K562 (cell line): ENCODE results near the gene HIF1A. TPM values are rescaled to one million over a fixed set of nuclear protein-coding genes. Genes with fewer than 3 reads are reported as not detected.

Experiments used
- ATAC-seq: fragments of 200-7000 bp; cut with Tn5 transposase; 3 replicates; pipeline ENCODE4 v1.9.1; 2020; ENCODE audit warnings: moderate library complexity
- BruUV-seq: library from RNA; stranded (reverse); fragments of 400-500 nt; replicated peaks from 2 replicates; lab custom pipeline; 2021; lab: Mats Ljungman, UMichigan
- CTCF ChIA-PET: fragments of 300-600 bp; formaldehyde crosslinking; extraction: SDS; loops from one replicate; lab custom pipeline; 2021; ENCODE audit warnings: low intra/inter-chr PET ratio; lab: Yijun Ruan, JAX
- POLR2A ChIA-PET: fragments of 300-600, 350-650 bp; sonication (Branson Sonifier 250); formaldehyde crosslinking; extraction: SDS; loops from one replicate; lab custom pipeline; 2021; ENCODE audit warnings: antibody characterized with exemption, inconsistent platforms; lab: Yijun Ruan, JAX
- DNase-seq, 4 experiments: peaks; one replicate each; pipeline versions ENCODE4 v3.0.0 to v3.0.0-alpha.2; 2011 to 2018; ENCODE audit warnings: low spot score in 3 of 4, mixed read lengths in 3 of 4; ENCODE audit errors: extremely low read depth in 1 of 4
- FAIRE-seq: peaks from 2 replicates; lab custom pipeline; 2011; peaks lifted over from hg19 to GRCh38; lab: Jason Lieb, UNC
- H2AFZ ChIP-seq: 2 replicates; pipeline ENCODE4 v1.6.0; 2011; ENCODE audit warnings: low read depth, low read length, control low read depth, inconsistent platforms
- H3K27ac ChIP-seq: fragments of 200-600 bp; 3 replicates; pipeline ENCODE4 v1.8.0; 2011; ENCODE audit warnings: low read depth, mild to moderate bottlenecking, control low read depth, inconsistent platforms, low read length, moderate library complexity, mixed read lengths; ENCODE audit errors: extremely low read depth
- H3K27me3 ChIP-seq, 2 experiments: fragments of 300-600 bp in 1 of 2; 2 replicates in 1 of 2; 3 replicates in 1 of 2; pipeline versions ENCODE4 v1.6.0 to v1.8.0; 2011; ENCODE audit warnings: inconsistent platforms in 2 of 2, low read length in 2 of 2, mild to moderate bottlenecking in 1 of 2, mixed read lengths in 1 of 2, moderate library complexity in 1 of 2; ENCODE audit not compliant: control insufficient read depth in 2 of 2, insufficient read depth in 2 of 2
- H3K36me3 ChIP-seq: fragments of 300-600 bp; 3 replicates; pipeline ENCODE4 v1.8.0; 2011; ENCODE audit warnings: mild to moderate bottlenecking, low read length, inconsistent platforms; ENCODE audit not compliant: control insufficient read depth, insufficient read depth
- H3K4me1 ChIP-seq, 2 experiments: fragments of 200-600 bp in 1 of 2; replicated peaks in 1 of 2; 2 replicates in 1 of 2; 3 replicates in 1 of 2; pipeline versions ENCODE4 v1.5.1 to v1.8.0; 2011; ENCODE audit warnings: inconsistent platforms in 2 of 2, low read length in 2 of 2, mild to moderate bottlenecking in 1 of 2, mixed read lengths in 1 of 2, moderate library complexity in 1 of 2; ENCODE audit not compliant: control insufficient read depth in 2 of 2, insufficient read depth in 2 of 2
- H3K4me2 ChIP-seq: 2 replicates; pipeline ENCODE4 v1.6.1; 2011; ENCODE audit warnings: low read length, control low read depth, inconsistent platforms, mixed read lengths; ENCODE audit not compliant: insufficient read depth
- H3K4me3 ChIP-seq: fragments of 200-600 bp; sonication (generic), shearing (Covaris generic); 2 replicates; pipeline ENCODE4 v1.5.1; 2016; ENCODE audit warnings: control low read depth, inconsistent platforms
- H3K79me2 ChIP-seq: fragments of 200-600 bp; 3 replicates; pipeline ENCODE4 v1.8.0; 2011; ENCODE audit warnings: low read length, inconsistent platforms; ENCODE audit not compliant: control insufficient read depth, insufficient read depth
- H3K9ac ChIP-seq, 2 experiments: 2 replicates each; pipeline versions ENCODE4 v1.6.0 to v1.6.1; 2011; ENCODE audit warnings: low read depth in 2 of 2, low read length in 2 of 2, control low read depth in 1 of 2, inconsistent platforms in 1 of 2, mild to moderate bottlenecking in 1 of 2, mixed read lengths in 1 of 2; ENCODE audit not compliant: insufficient read depth in 1 of 2
- H3K9me1 ChIP-seq: one replicate; pipeline ENCODE4 v1.6.0; 2011; ENCODE audit warnings: inconsistent platforms, mild to moderate bottlenecking, low read length, moderate library complexity; ENCODE audit not compliant: control insufficient read depth, insufficient read depth
- H3K9me3 ChIP-seq: replicated peaks from 2 replicates; pipeline ENCODE4 v1.5.1; 2011; ENCODE audit warnings: low read depth, low read length, inconsistent platforms; ENCODE audit not compliant: control insufficient read depth, insufficient read depth
- H4K20me1 ChIP-seq: replicated peaks from 2 replicates; pipeline ENCODE4 v1.6.1; 2011; ENCODE audit warnings: low read length, inconsistent platforms, mixed read lengths; ENCODE audit not compliant: control insufficient read depth, insufficient read depth
- C11orf30 ChIP-seq: fragments of 450-650 bp; IDR thresholded peaks from 2 replicates; pipeline ENCODE4 v1.6.1; 2016; ENCODE audit warnings: low read depth, mild to moderate bottlenecking
- MAFF ChIP-seq: IDR thresholded peaks from 2 replicates; pipeline ENCODE4 v1.6.1; 2012; ENCODE audit warnings: low read length, improper control_type of control experiment
- MAFG ChIP-seq: fragments of 450-650 bp; conservative IDR thresholded peaks from 2 replicates; pipeline ENCODE4 v1.6.1; 2016; ENCODE audit warnings: missing genetic modification characterization, missing compliant biosample characterization
- MBD1 ChIP-seq: fragments of 250-450 bp; sonication (Bioruptor Pico); IDR thresholded peaks from 2 replicates; pipeline ENCODE4 v1.8.0; 2022; ENCODE audit warnings: inconsistent platforms
- XRCC4 ChIP-seq: IDR thresholded peaks from one replicate; pipeline ENCODE4 v1.6.1; 2011; ENCODE audit not compliant: insufficient read depth, insufficient read length; ENCODE audit errors: extremely low read depth
- ZNF316 ChIP-seq: fragments of 450-650 bp; IDR thresholded peaks from 2 replicates; pipeline ENCODE4 v1.6.1; 2016
- WGBS: fragments of 100-300 bp; shearing (Covaris generic); methylation state at CpG from one replicate; pipeline ENCODE4 v1.1.6; 2016; ENCODE audit warnings: low coverage, mixed read lengths; ENCODE audit not compliant: insufficient coverage; ENCODE audit errors: missing lambda C conversion rate; 5-methylcytosine and 5-hydroxymethylcytosine counted together
- in situ Hi-C: fragments of 300-500 bp; cut with MboI; formaldehyde crosslinking; loops from 4 replicates; pipeline ENCODE4 v1.15.0; 2018; ENCODE audit warnings: inconsistent platforms, mixed read lengths
- intact Hi-C: fragments of 100-400 bp; cut with micrococcal nuclease; formaldehyde crosslinking; loops from 2 replicates; pipeline ENCODE4 v1.14.2; 2022
- polyA plus RNA-seq, 8 experiments: library from polyadenylated mRNA; depleted of rRNA in 4 of 8; stranded (reverse) in 5 of 8; unstranded in 3 of 8; fragments of >200 nt; fragmentation: Nextera tagmentation in 2 of 8; fragmentation: Illumina TruSeq in 1 of 8; extraction: Ambion mirVana in 2 of 8; extraction: Trizol in 1 of 8; gene quantifications; 2 replicates each; pipeline versions ENCODE4 v1.2.1 to v1.2.3, GENCODE V29; 2011 to 2014; ENCODE audit warnings: inconsistent platforms in 1 of 8, missing spikeins in 1 of 8
- total RNA-seq, 7 experiments: library from RNA; depleted of rRNA in 6 of 7; stranded (reverse); fragments of >200 nt in 6 of 7; fragmentation: Illumina TruSeq in 2 of 7; extraction: Trizol in 2 of 7; gene quantifications; 2 replicates each; pipeline versions ENCODE4 v1.2.1 to v1.2.3, GENCODE V29; 2011 to 2021; ENCODE audit warnings: low replicate concordance in 1 of 7

The HIF1A gene
- total and polyA plus RNA-seq, 9 of the 15 experiments (the other 6 are each of a cell fraction or from before 2014, with no cell fraction given) = 5.9 to 35.3 (median 24.2) TPM

DNA sequence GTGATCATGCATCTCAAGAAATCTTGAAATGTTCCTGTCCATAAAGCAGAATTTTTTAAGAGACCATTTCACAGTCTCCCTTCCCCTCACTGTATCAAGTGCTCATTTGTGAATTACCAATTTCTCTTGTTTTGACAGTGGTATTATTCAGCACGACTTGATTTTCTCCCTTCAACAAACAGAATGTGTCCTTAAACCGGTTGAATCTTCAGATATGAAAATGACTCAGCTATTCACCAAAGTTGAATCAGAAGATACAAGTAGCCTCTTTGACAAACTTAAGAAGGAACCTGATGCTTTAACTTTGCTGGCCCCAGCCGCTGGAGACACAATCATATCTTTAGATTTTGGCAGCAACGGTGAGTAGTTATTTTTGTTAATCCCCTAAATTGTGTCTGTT is 41.4 kb downstream of the HIF1A start:
- Histone ChIP-seq H3K9me1 (no peaks in the 10 kb centered on the region), H3K27ac (no peak overlapping the region), H3K9ac (no peak overlapping the region), H3K4me3 (no peak overlapping the region), H3K4me2 (no peak overlapping the region), H4K20me1 (no peaks in the 10 kb centered on the region), H3K4me1 (no peaks in the 10 kb centered on the region), H3K9me3 (no peaks in the 10 kb centered on the region)
- POLR2A ChIA-PET = interaction anchor here (1.0 kb wide), 1 partner anchor 174 kb away, joined by 3 read pairs; no protein-coding TSS in a partner anchor
- ATAC-seq (no peak), FAIRE-seq (peak; percentile 35), DNase-seq (no peak)
- no TSS peak for BruUV-seq
- peak; percentile 44 for TF ChIP-seq C11orf30
- TF ChIP-seq MBD1 = no peak
- TF ChIP-seq MAFF = peak; percentile 25; the same call in 1 of the 2 replicates
- TF ChIP-seq ZNF316 = peak; percentile 34; the same call in 1 of the 2 replicates
- TF ChIP-seq MAFG (tag) = peak; percentile 76
- no peak for TF ChIP-seq XRCC4
- TF ChIP-seq, all 486 proteins: peak for 4
- WGBS = 22% methylated on average over 4 of the region's 4 CpGs
- Histone ChIP-seq H3K79me2 (peaks cover 15% of the 10 kb centered on the region; the same call in 2 of the 3 replicates), H2AFZ (no peak overlapping the region), H3K27me3 (no peaks in the 10 kb centered on the region), H3K36me3 (peaks cover 75% of the 10 kb centered on the region)
- in situ Hi-C loops (loop anchor here (10.0 kb wide), 1 partner anchor 272 kb away; no protein-coding TSS in a partner anchor), intact Hi-C loops (no loop called here)
- CTCF ChIA-PET = no interaction called here
